Smooth muscle cell of the brain vasculature (primary cell): ENCODE data around the gene CBLL2.
"Not testable (repeated sequence)": the region's sequence is repeated elsewhere in the genome, so short reads cannot be mapped to it uniquely, and the experiment has no call there.

Experiments
- DNase-seq: peaks from one replicate; pipeline ENCODE4 v3.0.0-alpha.2; 2012; ENCODE audit warnings: low read depth, low spot score

Gene CBLL2, protein sequence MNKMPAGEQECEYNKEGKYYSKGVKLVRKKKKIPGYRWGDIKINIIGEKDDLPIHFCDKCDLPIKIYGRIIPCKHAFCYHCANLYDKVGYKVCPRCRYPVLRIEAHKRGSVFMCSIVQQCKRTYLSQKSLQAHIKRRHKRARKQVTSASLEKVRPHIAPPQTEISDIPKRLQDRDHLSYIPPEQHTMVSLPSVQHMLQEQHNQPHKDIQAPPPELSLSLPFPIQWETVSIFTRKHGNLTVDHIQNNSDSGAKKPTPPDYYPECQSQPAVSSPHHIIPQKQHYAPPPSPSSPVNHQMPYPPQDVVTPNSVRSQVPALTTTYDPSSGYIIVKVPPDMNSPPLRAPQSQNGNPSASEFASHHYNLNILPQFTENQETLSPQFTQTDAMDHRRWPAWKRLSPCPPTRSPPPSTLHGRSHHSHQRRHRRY

DNA sequence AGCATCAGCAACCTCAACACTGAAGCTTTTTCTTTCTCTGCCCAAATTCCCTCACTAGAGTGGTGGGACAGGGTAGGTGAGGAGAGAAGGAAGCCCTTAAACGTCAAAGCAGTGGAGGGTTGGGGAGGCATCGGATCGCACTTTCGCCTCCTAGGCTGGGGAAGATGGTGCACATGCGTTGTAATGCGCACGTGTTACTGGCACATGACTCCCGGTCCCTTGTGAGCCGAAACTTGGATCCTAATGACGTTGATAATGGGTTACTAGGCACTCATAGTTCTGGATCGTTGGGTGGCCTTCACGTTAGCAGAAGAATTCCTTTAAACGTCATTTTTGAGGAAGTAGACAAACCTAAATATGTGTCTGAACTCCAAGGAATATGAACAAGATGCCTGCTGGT, at the start of gene CBLL2:
CBLL2 (plus strand) TSS at position 301 of the 400 bp plus-strand sequence; CDS start at position 380, 79 bp downstream.
- no peak for DNase-seq

DNA sequence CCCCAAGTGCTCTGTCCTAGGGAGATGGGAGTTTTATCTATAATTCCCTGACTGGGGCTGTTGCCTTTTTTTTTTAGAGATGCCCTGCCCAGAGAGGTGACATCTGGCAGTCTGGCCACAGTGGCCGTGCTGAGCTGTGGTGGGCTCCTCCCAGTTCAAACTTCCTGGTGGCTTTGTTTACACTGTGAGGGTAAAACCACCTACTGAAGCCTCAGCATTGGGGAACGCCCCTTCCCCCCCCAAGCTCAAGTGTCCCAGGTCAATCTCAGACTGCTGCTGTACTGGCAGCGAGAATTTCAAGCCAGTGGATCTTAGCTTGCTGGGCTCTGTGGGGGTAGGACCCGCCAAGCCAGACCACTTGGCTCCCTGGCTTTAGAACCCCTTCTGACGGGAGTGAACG, 38.3 kb upstream of the CBLL2 start:
- DNase-seq, result no peak

DNA sequence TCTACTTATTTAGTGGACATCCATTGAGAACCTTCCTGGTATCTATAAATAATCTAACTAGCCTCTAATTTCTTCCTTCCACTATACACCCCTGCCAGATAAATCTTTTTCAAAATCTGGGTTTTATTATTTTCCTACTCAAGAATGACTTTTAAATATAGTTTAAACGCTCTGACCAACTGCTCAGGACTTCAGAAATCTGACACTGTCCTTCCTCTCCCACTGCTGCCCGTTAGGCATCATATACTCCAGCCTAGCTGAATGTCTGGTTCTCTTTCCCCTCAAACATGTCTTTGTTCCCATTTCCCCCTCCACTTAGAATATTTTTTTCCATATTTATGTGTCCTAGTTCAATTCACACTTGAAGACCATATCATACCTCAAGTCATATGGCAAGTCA, 35.2 kb upstream of the CBLL2 start:
- no peak for DNase-seq

DNA sequence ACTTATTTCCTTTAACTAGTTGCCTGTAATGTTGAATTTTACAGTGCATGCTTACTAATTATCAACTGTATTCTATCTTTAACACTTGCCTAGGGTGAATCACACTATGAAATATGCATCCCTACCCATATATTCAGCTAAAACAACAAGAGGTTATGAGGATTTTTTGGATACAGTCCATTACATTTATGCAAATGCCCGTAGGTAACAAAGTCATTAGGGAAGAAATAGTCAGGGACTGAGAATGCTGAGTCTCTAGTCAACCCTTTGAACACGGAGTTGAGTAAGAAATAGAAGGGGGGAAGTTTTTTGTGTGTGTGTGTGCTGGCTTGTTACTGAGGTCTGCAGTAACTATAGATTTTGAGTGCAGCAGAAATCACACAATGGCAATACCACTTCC, 26.1 kb upstream of the CBLL2 start:
- DNase-seq, result no peak

DNA sequence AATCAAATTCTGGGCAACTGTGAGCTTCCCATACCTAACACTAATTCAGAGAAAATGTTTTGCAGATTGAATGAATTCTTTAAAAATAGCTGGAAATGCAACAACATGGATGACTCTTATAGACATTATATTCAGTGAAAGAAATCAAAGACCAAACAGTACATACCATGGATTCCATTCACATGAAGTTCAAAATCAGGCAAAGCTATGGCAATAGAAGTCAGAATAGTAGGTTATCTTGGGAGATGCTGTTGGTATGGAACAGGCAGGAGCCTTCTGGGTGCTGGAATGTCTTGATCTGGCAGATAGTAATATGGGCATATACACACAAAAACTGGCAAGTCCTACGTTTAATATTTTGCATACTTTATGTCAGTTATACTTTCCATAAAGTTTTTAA, 25.5 kb upstream of the CBLL2 start:
- DNase-seq, result no peak

DNA sequence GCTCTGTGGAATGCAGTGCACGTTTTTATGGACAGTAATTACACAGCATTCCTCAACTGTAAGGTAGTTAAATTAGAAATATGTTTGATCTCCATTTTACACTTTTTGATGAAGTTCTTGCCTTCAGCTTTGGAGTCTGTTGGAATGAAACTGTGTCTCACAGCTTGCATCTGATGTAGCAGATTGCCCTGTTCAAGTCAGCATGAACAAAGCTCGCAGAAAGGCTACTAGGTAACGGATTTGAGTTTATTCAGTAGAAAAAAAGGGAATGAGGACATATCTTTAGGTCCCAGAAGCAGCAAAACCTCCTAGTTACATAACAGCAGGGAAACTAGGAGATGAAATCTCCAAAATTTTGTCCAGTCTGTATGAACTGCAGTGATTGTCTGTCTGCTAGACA, 24.3 kb upstream of the CBLL2 start:
- DNase-seq, result no peak

DNA sequence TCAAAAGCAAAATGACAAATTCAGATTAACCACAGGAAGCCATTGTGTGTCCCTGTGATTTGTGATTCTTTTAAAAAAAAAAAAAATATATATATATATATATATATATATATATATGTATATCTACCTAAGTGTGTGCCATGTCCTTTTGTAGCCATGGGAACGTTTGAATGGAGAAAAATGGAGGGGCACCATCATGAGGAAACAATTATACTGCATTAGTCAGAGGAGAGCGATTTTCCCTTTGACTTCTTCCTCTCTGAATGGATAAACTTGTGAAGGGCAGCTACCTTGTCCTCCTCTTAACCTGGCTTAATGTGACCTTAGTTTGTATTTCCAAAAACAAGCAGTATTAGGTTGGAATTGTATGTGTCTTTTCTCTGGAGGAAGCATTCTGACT, 23.3 kb upstream of the CBLL2 start:
- no peak for DNase-seq

DNA sequence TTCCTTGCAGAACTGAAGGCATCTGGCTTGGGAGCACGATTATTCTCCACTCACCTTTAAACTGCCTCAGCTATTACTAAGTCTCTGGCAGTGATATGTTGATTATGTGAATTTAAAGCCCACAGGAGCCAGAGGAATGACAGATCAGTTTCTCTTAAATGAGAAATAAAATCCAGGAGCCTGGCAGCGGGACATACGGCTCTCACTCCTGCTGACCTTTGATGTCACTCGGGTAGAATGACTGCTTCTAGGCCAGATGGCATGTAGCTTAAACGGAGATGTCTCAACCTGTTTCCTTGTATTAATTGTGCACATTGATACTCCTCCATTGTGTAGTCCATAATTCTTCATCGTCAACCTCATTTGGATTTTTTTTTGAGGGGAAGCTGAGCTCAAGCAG, 4.0 kb upstream of the CBLL2 start:
- DNase-seq, result no peak

DNA sequence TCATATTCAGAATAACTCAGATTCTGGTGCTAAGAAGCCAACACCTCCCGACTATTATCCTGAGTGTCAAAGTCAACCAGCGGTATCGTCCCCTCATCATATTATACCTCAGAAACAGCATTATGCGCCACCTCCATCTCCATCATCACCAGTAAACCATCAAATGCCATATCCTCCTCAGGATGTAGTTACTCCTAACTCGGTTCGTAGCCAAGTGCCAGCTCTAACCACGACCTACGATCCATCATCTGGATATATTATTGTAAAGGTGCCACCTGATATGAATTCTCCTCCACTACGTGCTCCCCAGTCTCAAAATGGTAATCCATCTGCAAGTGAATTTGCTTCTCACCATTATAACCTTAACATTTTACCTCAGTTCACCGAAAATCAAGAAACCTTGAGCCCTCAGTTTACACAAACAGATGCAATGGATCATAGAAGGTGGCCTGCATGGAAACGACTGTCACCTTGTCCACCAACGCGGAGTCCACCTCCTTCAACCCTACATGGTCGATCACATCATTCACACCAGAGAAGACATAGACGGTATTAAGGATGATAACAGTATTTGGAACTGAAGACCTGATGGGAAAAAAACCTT, 1.1 kb downstream of the CBLL2 start:
- DNase-seq, result no peak

DNA sequence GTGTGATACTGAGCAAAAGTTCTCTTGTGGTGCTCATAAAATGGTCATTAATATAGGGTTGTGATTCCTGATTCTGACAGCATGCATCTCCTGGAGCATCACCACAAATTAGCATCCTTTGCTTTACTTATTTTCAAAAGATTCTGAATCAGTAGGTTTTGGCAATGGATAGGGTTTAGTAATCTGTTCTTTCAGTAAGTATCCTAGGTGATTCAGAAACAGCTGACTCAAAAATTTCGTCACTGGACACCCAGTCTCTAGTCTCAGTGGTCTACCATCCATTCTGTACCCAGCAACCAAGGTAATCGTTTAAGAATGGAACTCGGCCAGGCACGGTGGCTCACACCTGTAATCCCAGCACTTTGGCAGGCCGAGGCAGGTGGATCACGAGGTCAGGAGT, 4.1 kb downstream of the CBLL2 start:
- DNase-seq, result no peak

DNA sequence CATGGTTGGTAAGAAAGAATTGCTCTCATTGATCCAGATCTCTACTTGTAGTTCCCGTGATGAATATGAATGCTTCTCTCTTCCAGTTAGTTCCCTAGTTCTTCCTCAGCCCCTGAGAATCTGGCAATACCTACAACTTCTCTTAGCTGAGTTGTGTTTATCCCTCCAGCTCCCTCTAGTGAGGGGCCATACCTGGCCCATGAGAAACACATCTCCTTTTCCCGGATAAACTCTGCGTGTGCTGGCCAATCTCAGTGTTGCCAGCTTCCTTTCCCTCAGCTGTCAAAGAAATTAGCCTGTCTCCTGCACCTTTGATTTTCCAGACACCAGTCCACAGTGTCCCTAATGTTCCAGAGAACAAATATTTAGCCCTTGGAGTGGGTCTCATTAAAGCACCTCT, 5.7 kb downstream of the CBLL2 start:
- no peak for DNase-seq

DNA sequence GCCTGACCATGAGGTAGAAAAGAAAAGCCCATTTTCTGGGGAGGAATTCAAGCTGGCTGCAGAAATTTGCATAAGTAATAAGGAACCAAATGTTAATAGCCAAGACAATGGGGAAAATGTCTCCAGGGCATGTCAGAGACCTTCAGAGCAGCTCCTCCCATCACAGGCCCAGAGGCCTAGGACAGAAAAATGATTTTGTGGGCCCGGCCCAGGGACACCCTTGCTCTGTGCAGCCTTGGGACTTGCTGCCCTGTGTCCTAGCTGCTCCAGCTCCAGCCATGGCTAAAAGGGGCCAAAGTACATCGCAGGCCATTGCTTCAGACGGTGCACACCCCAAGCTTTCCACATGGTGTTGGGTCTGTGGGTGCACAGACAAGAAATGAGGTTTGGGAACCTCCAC, 16.5 kb downstream of the CBLL2 start:
- DNase-seq, result not testable (repeated sequence)

DNA sequence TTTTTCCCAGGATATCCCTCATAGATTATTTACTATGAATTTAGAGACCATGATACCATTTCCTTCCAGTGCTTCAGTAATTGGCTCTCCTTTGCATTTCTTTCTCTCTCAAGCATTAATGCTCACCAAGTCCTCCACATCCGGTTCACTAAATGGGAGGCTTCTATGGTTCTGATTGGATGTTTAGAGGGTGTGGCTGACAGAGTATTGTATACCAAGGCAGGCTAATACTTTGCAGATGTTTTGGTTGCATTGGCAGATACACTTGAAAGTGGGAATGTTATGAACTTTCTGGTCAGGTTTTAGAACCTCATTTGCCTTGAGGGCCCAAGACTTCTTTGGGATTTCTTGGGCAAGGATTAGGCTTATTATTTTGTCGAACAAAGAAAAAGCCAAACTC, 24.2 kb downstream of the CBLL2 start:
- no peak for DNase-seq

DNA sequence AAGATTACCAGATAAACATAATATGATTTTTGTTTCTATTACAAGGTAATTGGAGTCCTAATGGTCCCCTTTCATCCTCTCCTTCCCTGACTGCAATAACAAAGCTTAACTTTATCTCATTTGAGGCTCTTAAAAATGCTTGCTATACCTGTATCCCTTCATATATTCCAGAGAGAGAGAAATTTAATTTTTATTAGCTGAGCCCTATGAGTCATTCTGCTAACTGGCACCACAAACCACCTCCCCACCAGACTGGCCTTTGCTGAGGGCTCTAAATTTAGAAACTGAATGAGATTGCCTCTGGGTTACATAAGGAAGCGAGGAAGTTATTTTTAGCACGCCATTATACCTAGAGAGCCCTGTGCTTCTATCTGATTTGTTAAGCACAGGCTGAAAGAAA, 27.4 kb downstream of the CBLL2 start:
- no peak for DNase-seq

DNA sequence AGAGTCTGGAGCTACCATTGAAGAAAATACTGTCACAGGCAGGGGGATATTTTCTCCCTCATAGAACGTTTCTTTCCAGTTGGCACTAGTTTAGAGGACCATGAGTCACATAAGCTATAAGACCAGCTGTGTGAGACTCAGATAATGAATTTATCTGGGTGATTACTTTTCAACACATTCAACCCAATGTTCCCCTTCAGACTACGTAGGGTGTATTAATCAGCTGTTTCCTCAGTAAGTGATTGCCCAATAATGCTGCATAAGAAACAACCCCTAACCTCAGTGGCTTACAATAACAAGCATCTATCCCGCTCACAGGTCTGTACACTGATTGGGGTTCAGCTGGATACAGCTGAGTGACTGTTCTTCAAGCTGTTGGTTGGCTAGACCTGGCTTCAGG, 38.1 kb downstream of the CBLL2 start:
- no peak for DNase-seq

DNA sequence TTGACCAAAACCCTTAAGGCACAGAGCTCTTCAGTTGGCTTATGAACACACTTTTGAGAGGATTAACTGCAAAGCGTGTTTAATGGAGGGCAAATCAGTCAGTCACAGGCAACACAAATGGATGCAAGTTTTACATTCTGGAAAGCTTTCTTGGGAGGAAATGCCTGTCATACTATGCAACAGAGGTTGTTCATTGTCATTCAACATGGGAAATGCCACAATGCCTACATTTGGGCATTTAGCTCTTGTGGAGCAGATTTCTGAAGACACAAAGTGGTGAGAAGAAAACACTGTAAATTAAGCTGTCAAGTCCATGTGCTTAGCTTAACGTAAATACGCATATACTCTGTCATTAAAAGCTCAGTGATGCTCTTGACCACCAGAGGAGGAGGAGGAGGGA, 41.1 kb downstream of the CBLL2 start:
- no peak for DNase-seq

DNA sequence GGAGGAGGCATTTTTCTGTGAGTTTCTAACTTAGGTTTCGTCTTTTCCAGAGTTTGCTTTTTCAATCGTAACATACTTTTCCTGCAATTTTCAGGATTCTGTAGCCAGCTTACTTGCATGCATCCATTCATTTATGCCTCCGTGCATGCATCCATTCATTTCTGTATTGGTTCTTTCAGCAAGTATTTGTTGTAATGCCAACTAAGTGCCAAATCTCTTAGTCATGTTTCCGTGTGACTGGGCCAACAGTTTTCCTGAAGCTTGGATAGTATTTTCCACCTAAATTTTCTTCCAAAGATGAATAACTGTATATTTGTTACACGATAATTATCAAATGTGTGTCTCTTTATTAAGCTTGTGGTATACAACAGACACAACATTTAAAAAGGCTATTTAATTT, 41.5 kb downstream of the CBLL2 start:
- DNase-seq, result no peak

DNA sequence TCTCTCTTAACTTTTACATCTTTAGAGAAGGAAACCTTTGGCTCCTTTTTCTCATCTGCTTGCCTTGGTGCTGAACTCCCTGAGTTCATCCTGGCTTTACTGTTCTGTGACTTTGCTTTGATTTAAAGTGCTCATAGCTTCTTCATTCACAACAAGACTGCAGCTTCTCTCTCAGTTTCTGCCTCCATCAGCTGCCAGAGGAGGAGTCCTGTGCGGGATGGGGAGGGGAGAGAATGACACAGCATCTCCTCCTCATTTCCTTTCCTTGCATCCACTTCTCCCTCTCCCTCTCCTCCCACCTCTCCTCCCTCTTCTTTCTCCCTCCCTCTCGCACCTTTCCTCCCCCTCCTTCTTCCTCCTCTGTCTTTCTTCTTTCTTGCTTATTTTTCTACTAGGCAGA, 42.0 kb downstream of the CBLL2 start:
- DNase-seq, result no peak

DNA sequence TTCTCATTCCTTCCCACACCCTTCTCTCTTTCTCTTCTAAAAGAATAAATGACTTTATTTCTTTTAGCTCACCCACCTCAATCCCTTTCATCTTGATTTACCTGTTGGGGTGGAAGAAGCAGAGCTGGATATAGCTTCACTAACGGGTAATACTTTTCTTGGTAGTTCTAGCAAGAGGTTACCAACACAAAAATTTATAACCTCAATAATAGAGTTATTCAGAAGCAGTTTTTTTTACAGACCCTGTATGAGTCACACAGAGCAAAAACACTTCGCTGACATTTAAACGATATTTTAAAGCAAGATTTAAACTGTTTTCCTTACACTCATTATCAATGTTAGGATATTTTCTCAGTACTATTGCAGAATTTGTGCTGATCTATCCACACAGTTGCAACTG, 42.4 kb downstream of the CBLL2 start:
- DNase-seq, result no peak

DNA sequence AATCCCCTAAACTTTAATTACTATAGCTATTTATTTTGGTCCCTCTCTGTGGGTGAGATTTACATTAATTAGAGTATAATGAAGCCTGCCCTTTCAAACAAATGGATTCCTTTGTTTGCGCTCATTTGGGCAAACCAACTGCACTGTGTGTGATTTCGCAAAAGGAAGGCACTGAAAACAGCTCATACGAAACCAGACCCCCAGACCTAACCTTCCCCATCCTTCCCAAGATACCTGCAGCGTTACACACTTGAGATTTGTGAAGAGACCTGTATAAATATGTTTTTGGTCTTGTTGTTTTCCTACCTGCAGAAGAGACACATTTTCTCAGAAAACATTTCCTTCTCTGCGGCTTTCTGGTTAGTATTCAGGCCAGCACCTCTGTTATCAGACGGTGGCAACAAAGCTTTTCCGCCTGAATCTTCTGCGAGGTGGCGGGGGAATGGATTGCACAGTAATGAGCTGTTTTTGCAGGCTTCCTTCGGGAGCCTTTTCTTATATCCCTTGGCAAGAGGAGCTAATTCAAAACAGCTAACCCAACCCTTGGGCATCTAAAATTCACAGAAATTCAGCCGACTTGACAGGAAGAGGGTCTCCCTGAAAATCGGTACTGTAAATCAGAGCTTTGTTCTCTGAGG, 47.6 kb downstream of the CBLL2 start:
- no peak for DNase-seq

DNA sequence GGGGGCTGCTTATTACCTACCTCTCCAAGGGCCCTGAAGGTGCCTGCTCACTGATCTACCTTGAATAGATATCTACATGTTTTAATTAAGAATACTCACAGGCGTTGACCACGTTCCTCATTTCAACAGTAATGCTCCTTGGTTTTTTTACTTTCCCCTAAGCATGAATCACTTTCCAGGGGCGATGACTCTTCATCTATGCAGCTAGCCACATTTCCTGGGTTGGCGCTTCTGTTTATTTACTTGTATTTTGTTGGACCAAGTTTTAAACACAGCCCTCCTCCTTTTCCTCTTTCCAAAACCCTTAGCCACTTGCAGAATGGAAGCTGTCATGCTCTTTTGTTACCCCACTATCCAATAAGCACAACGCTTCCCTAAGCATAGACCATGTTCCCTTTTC, 50.8 kb downstream of the CBLL2 start:
- DNase-seq, result no peak
